ENCODE measurements around the gene TTC23. TPM values are rescaled to one million over a fixed set of nuclear protein-coding genes. Genes with fewer than 3 reads are reported as not detected.

Gene TTC23, protein sequence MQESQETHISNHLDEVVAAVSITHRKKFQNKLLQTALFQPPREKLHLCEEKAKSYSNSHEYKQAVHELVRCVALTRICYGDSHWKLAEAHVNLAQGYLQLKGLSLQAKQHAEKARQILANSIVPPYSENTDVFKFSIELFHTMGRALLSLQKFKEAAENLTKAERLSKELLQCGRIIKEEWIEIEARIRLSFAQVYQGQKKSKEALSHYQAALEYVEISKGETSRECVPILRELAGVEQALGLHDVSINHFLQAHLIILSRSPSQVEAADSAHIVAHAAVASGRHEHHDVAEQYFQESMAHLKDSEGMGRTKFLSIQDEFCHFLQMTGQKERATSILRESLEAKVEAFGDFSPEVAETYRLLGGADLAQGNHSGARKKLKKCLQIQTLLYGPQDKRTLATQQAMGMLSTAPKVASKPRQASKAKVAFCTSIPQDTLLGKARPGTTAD
- total RNA-seq, result 24.4 and 27.4 TPM in 2 replicates

DNA sequence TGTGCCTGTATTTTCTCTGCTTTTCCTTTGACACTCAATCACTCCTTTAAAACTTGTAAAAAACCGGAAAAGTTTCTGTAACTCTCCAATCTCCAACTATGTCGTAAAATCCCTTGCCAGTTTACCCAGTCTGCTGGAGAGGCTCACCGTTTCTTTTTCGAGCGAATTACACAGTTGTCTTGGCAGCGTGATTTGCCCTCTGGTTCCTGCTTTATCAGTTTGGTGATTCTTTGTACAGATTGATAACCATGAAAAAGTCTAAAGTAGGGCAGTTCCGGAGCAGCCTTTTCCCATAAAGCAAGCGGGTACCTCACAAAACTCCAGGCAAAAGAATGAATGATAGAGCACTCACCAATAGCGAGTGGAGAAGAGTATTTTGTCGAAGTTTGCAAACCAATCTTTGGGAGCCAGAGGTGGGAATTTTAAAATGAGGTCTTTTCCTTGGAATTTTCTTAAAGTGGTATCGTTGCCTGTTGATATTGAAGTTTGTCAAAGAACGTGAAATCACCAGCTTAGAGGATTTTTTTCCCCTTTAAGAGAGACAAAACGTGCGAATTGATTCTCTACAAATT lies at the start of gene TTC23:
TTC23 (minus strand) TSS at position 312 of the 572 bp plus-strand sequence. CDS start 20,869 bp downstream, outside the sequence.

DNA sequence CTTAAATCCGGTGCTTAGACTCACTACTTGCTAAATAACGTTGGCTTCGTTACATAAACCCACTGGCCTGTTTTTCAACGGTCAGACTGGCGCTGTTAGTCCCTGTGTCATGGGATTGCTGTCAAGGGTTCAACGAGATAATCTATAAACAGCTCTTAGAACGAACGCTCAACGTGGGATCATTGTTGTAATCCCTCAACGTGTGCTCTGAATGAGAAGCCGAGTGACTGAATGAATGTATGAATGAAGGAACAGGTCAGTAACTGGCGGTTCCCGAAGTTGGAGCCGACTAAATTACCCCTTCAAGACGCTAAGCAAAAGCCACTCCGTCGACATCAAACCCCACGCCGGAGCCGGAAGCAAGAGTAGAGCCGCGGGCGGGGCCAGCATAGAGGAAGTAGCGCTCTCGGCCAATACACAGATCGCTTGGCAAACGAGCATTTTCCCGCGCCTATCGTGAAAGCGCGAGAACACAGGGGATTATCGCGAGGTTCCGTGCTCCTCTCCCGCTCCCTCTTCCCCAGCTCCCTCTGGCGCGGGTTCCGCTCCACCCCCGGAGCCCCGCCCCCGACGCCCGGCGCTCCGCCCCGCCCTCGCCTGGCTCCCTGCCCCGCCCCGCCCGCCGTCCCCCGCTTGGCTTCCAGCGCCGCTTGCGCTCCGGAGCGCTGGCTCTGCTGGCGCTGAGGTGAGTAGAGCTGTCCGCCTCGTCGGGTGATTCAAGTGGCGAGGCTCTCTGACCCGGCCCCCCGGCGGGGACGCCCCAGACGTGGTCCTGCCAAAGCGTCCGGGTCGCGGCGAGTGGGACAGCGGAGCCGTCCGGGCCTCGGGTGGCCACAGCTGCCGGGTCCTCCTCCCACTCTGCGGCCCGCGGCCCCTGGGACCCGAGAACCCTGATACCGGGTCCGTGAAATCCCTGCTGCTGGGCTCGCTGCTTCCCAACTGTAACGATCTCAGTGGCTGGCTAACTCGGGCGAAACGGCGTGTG lies 1.8 kb upstream of the TTC23 start, which contains the start of gene LRRC28:
LRRC28 (plus strand) TSS at position 625 of the 985 bp plus-strand sequence. CDS start 4,477 bp downstream, outside the sequence.

DNA sequence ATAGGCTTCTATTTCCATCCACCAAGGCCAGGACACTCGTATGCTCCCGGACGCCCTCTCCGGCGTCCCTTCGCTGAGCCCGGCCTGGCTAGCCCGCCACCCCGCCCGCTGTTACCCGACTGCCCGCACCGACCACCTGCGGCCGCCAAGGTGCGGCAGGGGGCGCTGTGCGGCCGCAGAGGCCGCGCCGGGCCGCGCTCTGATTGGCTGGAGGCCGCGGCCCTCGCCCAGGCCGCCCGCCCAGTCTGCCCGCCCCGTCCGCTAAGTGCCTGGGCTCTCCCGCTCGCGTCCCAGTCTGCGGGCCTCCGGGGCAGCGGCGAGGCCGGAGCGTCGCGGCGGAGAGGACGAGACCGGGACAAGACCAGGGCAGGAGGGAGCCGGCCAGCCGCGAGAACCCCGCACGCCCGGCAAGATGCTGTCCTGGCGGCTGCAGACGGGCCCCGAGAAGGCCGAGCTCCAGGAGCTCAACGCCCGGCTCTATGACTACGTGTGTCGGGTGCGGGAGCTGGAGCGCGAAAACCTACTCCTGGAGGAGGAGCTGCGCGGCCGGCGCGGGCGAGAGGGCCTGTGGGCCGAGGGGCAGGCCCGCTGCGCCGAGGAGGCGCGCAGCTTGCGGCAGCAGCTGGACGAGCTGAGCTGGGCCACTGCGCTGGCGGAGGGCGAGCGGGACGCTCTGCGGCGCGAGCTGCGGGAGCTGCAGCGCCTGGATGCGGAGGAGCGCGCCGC lies 144.4 kb downstream of the TTC23 start, which contains the start of gene SYNM:
SYNM (plus strand) TSS at position 293 of the 726 bp plus-strand sequence; CDS start at position 413, 120 bp downstream.

Other genes starting within 250 kb of the TTC23 start
- gene PGPEP1L, start 241.8 kb downstream of the TTC23 start, total RNA-seq, result not detected in 2 replicates
- 34.5 and 57.9 TPM in 2 replicates for gene SYNM, start 144.5 kb downstream of the TTC23 start, total RNA-seq
- 18.2 and 21.1 TPM in 2 replicates for gene LRRC28, start 1.9 kb upstream of the TTC23 start, total RNA-seq